NCI-H82 treated with DMSO at 0.1 percent for 48 hours (cell line): ENCODE results near the gene HYDIN.
A peak's percentile ranks its signal among the peaks of the same experiment; 100 is the strongest.

Experiments used
- DNase-seq: peaks from one replicate; lab custom pipeline; 2025; ENCODE audit not compliant: unreplicated experiment; lab: John Stamatoyannopoulos, UW

HYDIN gene

DNA sequence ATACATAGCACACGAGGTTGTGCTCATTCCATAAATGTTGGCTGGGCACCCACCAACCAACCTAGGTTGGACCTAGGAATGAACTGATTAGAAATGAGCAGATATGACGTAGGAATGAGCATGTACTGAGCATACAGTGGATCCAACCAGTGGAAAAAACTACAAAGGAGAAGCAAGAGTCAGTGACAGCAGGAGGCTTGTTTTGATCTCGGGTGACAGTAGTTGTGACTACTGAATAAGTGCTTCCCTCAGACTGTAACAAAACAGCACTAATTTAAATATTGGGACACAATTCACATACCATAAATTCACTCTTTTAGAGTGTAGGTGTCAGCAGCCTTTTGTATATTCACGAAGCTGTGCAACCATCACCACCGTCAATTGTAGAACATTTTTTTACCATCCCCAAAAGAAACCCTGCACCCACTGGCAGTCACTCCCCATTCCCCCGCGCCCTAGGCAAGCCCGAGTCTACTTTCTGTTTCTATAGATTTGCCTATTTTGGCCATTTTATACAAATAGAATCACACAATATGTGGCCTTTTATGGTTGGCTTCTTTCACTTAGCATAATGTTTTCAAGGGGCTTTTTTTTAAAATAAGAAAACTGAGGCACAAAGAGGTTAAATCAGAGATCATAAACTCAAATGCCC lies 436.5 kb downstream of the HYDIN start:
- DNase-seq: no peak

- no peak for DNase-seq
Observed at GRCh38 chr16:70790815-70791214, 439.7 kb downstream of the HYDIN start.

DNA sequence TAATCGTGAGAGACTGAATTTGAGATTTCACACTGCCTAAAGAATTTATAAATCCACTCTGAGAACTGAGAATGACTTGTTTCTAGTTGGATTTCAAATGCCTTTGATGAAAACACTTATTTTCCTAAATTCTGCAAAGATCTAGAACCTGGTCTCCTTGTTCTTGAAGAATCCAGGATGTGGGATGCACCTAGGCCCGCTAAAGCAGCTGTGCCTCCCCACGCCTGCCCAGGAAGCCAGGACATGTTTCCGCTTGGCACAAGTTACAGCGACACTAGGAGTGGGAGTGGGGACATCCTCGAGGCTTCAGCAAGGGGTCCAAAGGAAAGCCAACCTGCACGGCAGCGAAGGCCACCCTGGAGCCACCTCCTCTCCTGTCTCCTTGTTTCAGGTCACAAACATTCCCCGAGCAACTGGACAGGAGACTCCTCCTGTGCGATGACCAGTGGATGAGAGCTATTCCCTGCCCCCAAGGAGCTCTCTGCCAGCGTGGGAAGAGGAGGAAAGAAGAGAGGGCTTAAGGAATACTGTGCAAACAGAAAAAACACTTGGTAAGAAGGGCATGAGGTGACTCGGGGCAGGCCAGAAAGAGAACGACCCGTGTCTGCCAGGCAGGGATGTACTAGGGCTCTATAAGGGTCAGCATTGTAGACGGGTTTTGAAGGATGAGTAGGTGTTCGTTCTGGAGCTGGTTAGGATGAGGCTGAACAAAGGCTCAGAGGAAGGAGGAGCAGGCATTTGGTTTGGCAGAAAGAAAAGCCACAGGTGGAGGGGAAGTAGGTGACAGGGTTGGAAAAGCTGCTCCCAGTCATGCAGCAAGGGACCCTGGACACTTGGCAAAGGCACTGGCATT lies 440.7 kb downstream of the HYDIN start:
- DNase-seq: no peak

- no peak for DNase-seq
Observed at GRCh38 chr16:70788668-70789594, 441.6 kb downstream of the HYDIN start.

GRCh38 chr16:70786020-70786755 lies 444.3 kb downstream of the HYDIN start:
- no peak for DNase-seq

GRCh38 chr16:70784692-70785555 lies 445.6 kb downstream of the HYDIN start:
- no peak for DNase-seq

DNA sequence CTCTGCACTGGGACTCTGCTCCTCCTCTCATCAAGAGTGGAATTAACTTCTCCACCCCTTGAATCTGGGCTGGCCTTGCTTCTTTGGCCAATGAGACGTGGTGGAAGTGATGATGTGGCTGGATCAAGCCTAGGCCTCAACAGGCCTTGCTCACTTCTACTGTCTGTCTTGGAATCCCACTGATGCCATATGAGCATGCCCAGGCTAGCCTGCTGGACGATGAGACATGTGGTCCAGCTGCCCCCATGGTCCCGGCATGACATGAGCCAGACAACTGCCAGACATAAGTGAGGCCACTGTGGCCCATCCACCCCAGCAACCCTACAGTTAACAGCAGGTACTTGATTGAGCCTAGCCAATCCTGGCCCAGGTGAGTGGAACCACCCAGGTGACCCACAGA lies 448.3 kb downstream of the HYDIN start:
- no peak for DNase-seq

GRCh38 chr16:70781800-70782199 lies 448.7 kb downstream of the HYDIN start:
- DNase-seq: no peak

DNA sequence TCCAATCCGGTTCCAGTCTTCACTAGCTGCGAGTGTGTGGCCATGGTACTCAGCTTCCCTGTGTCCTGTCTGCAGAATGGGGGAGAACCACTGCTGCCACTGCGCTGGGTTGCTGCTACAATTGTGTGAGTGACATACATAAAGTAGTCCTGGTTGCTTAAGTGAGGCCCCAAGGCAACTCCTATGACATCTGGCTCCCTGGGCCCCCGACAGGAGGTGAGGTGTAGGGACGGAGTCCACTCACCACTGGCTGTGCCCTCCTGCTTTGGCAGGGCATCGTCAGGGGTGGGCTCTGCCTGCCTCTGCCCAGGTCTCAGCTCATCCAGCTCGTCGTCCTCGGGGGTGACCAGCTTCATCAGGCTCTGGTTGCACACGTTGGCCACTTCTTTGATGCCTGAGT lies 450.0 kb downstream of the HYDIN start:
- no peak for DNase-seq

GRCh38 chr16:70779361-70779760 lies 451.2 kb downstream of the HYDIN start:
- DNase-seq: no peak

- no peak for DNase-seq
Observed at GRCh38 chr16:70778901-70779309, 451.6 kb downstream of the HYDIN start.

GRCh38 chr16:70777973-70778406 lies 452.5 kb downstream of the HYDIN start:
- DNase-seq: no peak

DNA sequence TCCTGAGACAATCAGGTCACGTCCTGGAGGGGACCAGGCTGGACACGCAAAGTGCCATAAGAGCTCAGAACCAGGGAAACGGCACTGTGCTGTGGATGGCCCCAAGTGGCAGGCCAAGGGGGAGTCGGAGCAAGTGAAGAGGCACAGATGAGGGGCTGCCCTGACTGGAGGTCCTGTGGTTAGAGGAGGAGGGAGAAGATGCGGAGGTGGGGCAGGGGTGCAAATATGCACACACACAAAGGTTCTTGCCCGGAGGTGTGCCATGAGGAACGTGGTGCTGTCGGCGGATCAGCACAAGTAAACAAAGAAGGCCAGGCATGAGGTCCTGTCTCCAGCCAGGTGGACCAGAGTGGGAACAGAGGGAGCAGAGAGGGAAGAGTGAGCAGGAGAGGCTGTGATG lies 453.0 kb downstream of the HYDIN start:
- DNase-seq: no peak

- no peak for DNase-seq
Observed at GRCh38 chr16:70775399-70775798, 455.1 kb downstream of the HYDIN start.

GRCh38 chr16:70774261-70774660 lies 456.3 kb downstream of the HYDIN start:
- DNase-seq: no peak

DNA sequence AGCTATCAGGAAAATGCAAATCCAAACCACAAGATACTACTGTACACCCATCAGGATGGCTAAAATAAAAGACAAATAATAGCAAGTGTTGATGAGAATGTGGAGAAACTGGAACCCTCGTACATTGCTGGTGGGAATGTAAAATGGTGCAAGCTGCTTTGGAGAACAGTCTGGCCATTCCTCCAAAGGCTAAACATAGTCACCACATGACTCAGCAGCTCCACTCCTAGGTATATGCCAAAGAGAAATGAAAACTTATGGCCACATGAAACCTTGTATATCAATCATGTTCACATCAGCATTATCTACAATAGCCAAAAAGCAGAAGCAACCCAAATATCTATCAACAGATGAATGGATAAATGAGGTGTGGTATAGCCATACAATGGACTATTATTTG lies 458.0 kb downstream of the HYDIN start:
- DNase-seq: no peak

DNA sequence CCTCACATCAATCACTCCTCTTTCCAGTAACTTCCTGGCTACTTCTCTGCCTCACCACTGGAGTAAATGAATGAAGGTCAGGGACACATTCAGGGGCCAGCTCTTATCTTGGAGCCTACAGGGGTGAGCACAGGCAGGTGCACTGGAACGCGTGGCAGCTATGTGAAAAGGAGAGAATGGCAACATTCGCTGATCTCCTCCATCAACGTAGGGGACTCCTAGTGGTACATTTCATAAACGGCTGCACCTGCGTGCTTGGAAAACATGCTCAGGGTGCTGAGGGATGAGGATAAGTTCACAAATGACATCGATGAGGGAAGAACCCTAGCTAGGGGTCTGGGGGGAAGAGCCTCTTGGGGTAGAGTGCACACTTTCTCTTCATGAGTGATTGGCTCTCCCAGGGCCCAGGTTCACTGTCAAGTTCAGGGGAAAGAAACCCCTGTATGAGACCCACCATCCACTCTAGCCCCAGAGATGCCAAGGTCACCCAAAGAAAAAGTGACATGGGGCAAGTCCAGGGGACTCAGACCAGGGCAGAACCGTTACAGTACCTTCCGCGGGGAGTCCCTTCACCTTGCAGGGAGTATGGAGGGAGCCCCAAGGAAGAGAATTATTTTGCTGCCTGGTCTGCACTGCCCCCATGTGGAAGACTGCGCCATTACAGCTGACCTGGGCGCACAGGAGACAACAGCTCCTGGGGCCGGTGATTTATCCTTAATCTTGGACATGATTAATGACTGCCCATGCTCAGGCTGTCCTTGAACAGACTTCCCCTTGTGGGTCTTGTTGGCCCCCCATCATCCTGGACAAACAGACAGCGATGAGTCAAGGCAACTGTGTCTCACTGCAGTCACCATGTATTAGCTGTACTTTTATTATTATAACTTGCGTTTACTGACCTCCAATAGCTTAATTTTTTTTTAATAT lies 459.6 kb downstream of the HYDIN start:
- peak; percentile 2 for DNase-seq

DNA sequence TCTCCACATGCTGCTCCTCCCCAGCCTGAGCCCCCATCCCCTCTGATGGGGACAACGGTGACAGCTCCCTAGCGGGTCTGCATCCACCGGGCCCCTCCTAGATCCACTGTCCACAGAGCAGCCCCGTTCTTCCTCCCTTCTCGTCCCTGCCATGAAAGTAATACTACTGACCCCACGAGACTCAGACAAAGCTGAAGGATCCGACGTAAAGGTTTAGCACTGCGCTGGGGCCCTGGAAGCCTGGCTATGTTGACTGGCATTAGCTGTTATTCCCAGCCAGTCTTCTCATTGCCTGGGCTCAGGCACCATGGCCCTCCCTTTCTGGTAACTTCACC lies 460.3 kb downstream of the HYDIN start:
- no peak for DNase-seq

- no peak for DNase-seq
Observed at GRCh38 chr16:70769761-70770160, 460.8 kb downstream of the HYDIN start.
